Body of pancreas (tissue), 4 donors: ENCODE results near the gene CACNA1H. TPM values are rescaled to one million over a fixed set of nuclear protein-coding genes. Genes with fewer than 3 reads are reported as not detected.

Experiments used
- ATAC-seq: fragments of 150-250 bp; one replicate; pipeline ENCODE4 v1.9.1; 2016
- DNase-seq, 4 donors: peaks; one replicate each; pipeline ENCODE4 v3.0.0-alpha.2; 2019
- H3K27ac ChIP-seq, 4 donors: fragments of 200-600 bp; sonication (generic); 1 replicate in 3 of 4; 2 replicates in 1 of 4; pipeline versions ENCODE4 v1.5.1 to v1.6.1; 2016 to 2019; ENCODE audit warnings: mild to moderate bottlenecking in 1 of 4, mixed read lengths in 1 of 4, moderate library complexity in 1 of 4
- H3K27me3 ChIP-seq, 2 donors: fragments of 200-600 bp; sonication (generic); one replicate each; pipeline ENCODE4 v1.6.0; 2016; ENCODE audit warnings: mild to moderate bottlenecking in 1 of 2
- H3K36me3 ChIP-seq, 2 donors: fragments of 200-600 bp; sonication (generic); replicated peaks in 1 of 2; 2 replicates each; pipeline ENCODE4 v1.5.1; 2016; ENCODE audit warnings: low read depth in 2 of 2; ENCODE audit not compliant: insufficient read depth in 1 of 2
- H3K4me1 ChIP-seq: fragments of 200-600 bp; sonication (generic); one replicate; pipeline ENCODE4 v1.6.0; 2016
- H3K4me3 ChIP-seq, 2 donors: fragments of 200-600 bp; sonication (generic); 1 replicate in 1 of 2; 2 replicates in 1 of 2; pipeline ENCODE4 v1.5.1; 2016 to 2019
- H3K9me3 ChIP-seq, 3 donors: fragments of 200-600 bp; sonication (generic); 1 replicate in 2 of 3; 2 replicates in 1 of 3; pipeline ENCODE4 v1.5.1; 2016
- POLR2A ChIP-seq, 3 donors: fragments of 450-650 bp; IDR thresholded peaks; one replicate each; pipeline ENCODE4 v1.6.1; 2016; ENCODE audit warnings: antibody characterized with exemption in 3 of 3, mild to moderate bottlenecking in 2 of 3
- WGBS, 2 donors: methylation state at CpG; one replicate each; pipeline ENCODE4 v1.1.5; 2017; 5-methylcytosine and 5-hydroxymethylcytosine counted together
- intact Hi-C: fragments of 100-400 bp; cut with DNase I; formaldehyde crosslinking; loops from one replicate; pipeline ENCODE4 v1.15.1; 2023
- total RNA-seq, 2 donors: library from RNA; depleted of rRNA; stranded (reverse); fragments of >200 nt; gene quantifications; one replicate each; pipeline ENCODE4 v1.1.0, GENCODE V29; 2016
- TF ChIP-seq, protein P1 (sequence below), 7 experiments: fragments of 450-650 bp in 4 of 7; fragments of 200-600 bp in 3 of 7; sonication (generic) in 3 of 7; IDR thresholded peaks; one replicate each; pipeline ENCODE4 v1.5.1; 2016 to 2019; ENCODE audit warnings: antibody characterized with exemption in 7 of 7

CACNA1H gene
- total RNA-seq, 2 donors from 2014 or later, result 7.3 to 15.2 TPM

- ATAC-seq (no peak), DNase-seq (no peak)
- Histone ChIP-seq H3K27me3 (no peaks in the 10 kb centered on the region), H3K36me3 (no peaks in the 10 kb centered on the region), H3K27ac (no peak overlapping the region), H3K4me3 (no peak overlapping the region), H3K9me3 (no peaks in the 10 kb centered on the region), H3K4me1 (no peaks in the 10 kb centered on the region)
- 65 to 90% methylated on average over 3 to 15 of the region's 16 CpGs for WGBS, 2 donors
- intact Hi-C loops, result no loop called here
- TF ChIP-seq POLR2A (IDR thresholded peaks at IDR 0.05), result no peak
- TF ChIP-seq, protein P1, sequence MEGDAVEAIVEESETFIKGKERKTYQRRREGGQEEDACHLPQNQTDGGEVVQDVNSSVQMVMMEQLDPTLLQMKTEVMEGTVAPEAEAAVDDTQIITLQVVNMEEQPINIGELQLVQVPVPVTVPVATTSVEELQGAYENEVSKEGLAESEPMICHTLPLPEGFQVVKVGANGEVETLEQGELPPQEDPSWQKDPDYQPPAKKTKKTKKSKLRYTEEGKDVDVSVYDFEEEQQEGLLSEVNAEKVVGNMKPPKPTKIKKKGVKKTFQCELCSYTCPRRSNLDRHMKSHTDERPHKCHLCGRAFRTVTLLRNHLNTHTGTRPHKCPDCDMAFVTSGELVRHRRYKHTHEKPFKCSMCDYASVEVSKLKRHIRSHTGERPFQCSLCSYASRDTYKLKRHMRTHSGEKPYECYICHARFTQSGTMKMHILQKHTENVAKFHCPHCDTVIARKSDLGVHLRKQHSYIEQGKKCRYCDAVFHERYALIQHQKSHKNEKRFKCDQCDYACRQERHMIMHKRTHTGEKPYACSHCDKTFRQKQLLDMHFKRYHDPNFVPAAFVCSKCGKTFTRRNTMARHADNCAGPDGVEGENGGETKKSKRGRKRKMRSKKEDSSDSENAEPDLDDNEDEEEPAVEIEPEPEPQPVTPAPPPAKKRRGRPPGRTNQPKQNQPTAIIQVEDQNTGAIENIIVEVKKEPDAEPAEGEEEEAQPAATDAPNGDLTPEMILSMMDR (IDR thresholded peaks at IDR 0.05), result no peak
Measured at GRCh38 chr16:1214719-1215118, 61.8 kb downstream of the CACNA1H start.

DNA sequence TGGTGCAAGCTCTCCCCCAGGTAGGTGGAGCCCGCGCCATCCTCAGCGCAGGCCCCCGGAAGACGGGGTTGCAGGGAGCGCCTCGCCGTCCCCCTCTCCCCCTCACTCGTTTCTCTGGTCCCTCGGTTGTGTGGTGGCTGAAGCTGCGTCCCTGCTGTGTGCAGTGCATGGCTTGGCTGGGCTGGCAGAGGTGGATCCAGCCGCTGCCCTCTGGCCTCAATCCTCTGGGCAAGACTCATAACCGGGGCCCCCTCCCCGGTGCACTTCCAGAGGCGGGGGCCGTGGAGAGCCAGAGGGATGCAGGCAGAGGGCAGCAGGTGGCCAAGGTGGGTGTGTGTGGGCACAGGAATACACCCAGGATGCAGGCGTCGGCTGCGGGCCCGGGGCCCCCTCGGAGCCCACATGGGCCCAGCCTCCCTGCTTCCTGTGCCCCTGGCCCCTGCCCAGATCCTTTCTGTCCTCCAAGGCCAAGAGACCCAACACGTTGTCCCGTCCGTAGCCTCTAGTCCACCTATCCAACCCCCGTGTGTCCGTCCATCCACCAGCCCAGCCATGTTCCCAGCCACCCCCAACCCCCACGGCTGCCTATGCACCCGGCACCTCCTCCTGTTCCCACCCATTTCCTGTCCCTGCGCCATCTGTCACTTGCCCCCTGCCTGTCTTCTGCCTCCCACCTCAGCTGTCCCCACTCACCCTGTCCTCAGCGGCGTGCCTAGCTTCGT is 62.8 kb downstream of the CACNA1H start:
- Histone ChIP-seq H3K4me3 (no peak overlapping the region), H3K36me3 (no peaks in the 10 kb centered on the region), H3K27me3 (no peaks in the 10 kb centered on the region), H3K4me1 (no peaks in the 10 kb centered on the region), H3K27ac (no peak overlapping the region), H3K9me3 (no peaks in the 10 kb centered on the region)
- no peak for ATAC-seq
- intact Hi-C loops, result no loop called here
- no peak for TF ChIP-seq POLR2A (IDR thresholded peaks at IDR 0.05)
- TF ChIP-seq, protein P1 (IDR thresholded peaks at IDR 0.05), result no peak
- no peak for DNase-seq
- 68 to 83% methylated on average over 17 to 31 of the region's 32 CpGs for WGBS, 2 donors

DNA sequence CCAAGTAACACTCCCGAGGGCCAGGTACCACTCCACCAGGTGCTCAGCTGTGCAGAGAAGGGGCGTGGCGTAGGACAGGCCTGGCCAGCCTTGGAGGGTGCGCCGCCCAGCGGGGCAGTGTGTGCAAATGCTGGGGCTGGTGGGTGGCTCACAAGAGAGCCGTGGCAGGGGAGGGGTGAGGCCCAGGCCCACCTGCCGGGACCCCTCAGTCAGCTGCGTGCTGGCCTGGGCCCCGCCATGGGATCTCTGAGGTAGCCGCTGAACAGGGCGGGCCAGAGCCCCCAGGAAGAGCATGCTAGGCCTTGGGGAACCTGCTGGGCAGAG is 63.4 kb downstream of the CACNA1H start:
- Histone ChIP-seq H3K4me3 (no peak overlapping the region), H3K36me3 (no peaks in the 10 kb centered on the region), H3K27ac (no peak overlapping the region), H3K27me3 (no peaks in the 10 kb centered on the region), H3K4me1 (no peaks in the 10 kb centered on the region), H3K9me3 (no peaks in the 10 kb centered on the region)
- WGBS, 2 donors, result 70 to 79% methylated on average over 6 to 8 of the region's 12 CpGs
- ATAC-seq (no peak), DNase-seq (no peak)
- intact Hi-C loops, result no loop called here
- TF ChIP-seq, protein P1 (IDR thresholded peaks at IDR 0.05), result no peak
- TF ChIP-seq POLR2A (IDR thresholded peaks at IDR 0.05), result no peak

GRCh38 chr16:1216681-1217400 is 63.9 kb downstream of the CACNA1H start:
- Histone ChIP-seq H3K27me3 (no peaks in the 10 kb centered on the region), H3K36me3 (no peaks in the 10 kb centered on the region), H3K4me3 (no peak overlapping the region), H3K4me1 (no peaks in the 10 kb centered on the region), H3K9me3 (no peaks in the 10 kb centered on the region), H3K27ac (no peak overlapping the region)
- intact Hi-C loops, result no loop called here
- DNase-seq, result no peak
- ATAC-seq, result no peak
- TF ChIP-seq, protein P1 (IDR thresholded peaks at IDR 0.05), result no peak
- no peak for TF ChIP-seq POLR2A (IDR thresholded peaks at IDR 0.05)
- WGBS, 2 donors, result 80 to 85% methylated on average over 14 to 31 of the region's 32 CpGs
